Effector memory CD8-positive, alpha-beta T cell (primary cell): ENCODE results near the gene NEK7.

Experiments
- ATAC-seq: fragments of 150-1000 bp; cut with Tn5 transposase; replicated peaks from 2 replicates; pipeline ENCODE4 v1.10.0; 2021; ENCODE audit warnings: mild to moderate bottlenecking, moderate library complexity
- DNase-seq, 3 experiments: peaks; one replicate each; pipeline ENCODE4 v3.0.0; 2021
- H3K27ac Mint-ChIP-seq, 2 donors: one replicate each; pipeline ENCODE4 v1.8.0; 2022; ENCODE audit warnings: mild to moderate bottlenecking in 2 of 2, mixed read lengths in 2 of 2, moderate library complexity in 2 of 2
- H3K27me3 Mint-ChIP-seq, 2 donors: one replicate each; pipeline ENCODE4 v1.8.0; 2022; ENCODE audit warnings: mixed read lengths in 2 of 2
- H3K36me3 Mint-ChIP-seq: one replicate; pipeline ENCODE4 v1.8.0; 2022; ENCODE audit warnings: mild to moderate bottlenecking, moderate library complexity, mixed read lengths; ENCODE audit not compliant: insufficient read depth
- H3K4me1 Mint-ChIP-seq, 2 donors: one replicate each; pipeline ENCODE4 v1.8.0; 2022; ENCODE audit warnings: low read depth in 2 of 2, mixed read lengths in 2 of 2
- H3K4me3 Mint-ChIP-seq, 2 donors: one replicate each; pipeline ENCODE4 v1.8.0; 2022; ENCODE audit warnings: mild to moderate bottlenecking in 2 of 2, mixed read lengths in 2 of 2, moderate library complexity in 2 of 2
- H3K9me3 Mint-ChIP-seq, 2 donors: one replicate each; pipeline ENCODE4 v1.8.0; 2022; ENCODE audit warnings: mixed read lengths in 2 of 2

Gene NEK7

GRCh38 chr1:198360208-198360729 is 203.5 kb downstream of the NEK7 start:
- no peaks in the 10 kb centered on the region for H3K9me3 Mint-ChIP-seq
- DNase-seq = no peak
- no peaks in the 10 kb centered on the region for H3K4me1 Mint-ChIP-seq
- no peak overlapping the region for H3K27ac Mint-ChIP-seq
- H3K4me3 Mint-ChIP-seq = no peak overlapping the region
- peaks cover 0 to 6% of the 10 kb centered on the region in 2 donors for H3K27me3 Mint-ChIP-seq
- H3K36me3 Mint-ChIP-seq = no peaks in the 10 kb centered on the region
- no peak for ATAC-seq

- Mint-ChIP-seq H3K27me3 (no peaks in the 10 kb centered on the region), H3K4me3 (no peak overlapping the region), H3K4me1 (no peaks in the 10 kb centered on the region), H3K27ac (no peak overlapping the region), H3K9me3 (no peaks in the 10 kb centered on the region), H3K36me3 (no peaks in the 10 kb centered on the region)
- no peak for ATAC-seq
- DNase-seq = no peak
Measured at GRCh38 chr1:198361237-198361767, 204.5 kb downstream of the NEK7 start.

- no peaks in the 10 kb centered on the region for H3K27me3 Mint-ChIP-seq
- ATAC-seq (no peak), DNase-seq (no peak)
- peaks cover 4 to 7% of the 10 kb centered on the region in 2 donors for H3K9me3 Mint-ChIP-seq
- no peak overlapping the region for H3K4me3 Mint-ChIP-seq
- H3K36me3 Mint-ChIP-seq = no peaks in the 10 kb centered on the region
- H3K4me1 Mint-ChIP-seq = no peaks in the 10 kb centered on the region
- H3K27ac Mint-ChIP-seq = no peak overlapping the region
Measured at GRCh38 chr1:198363625-198364151, 206.9 kb downstream of the NEK7 start.

GRCh38 chr1:198364471-198364870 is 207.7 kb downstream of the NEK7 start:
- no peaks in the 10 kb centered on the region for H3K27me3 Mint-ChIP-seq
- DNase-seq = no peak

GRCh38 chr1:198367296-198367695 is 210.5 kb downstream of the NEK7 start:
- no peak for ATAC-seq
- Mint-ChIP-seq H3K9me3 (peaks cover 5 to 7% of the 10 kb centered on the region in 2 donors), H3K4me1 (no peaks in the 10 kb centered on the region), H3K36me3 (no peaks in the 10 kb centered on the region), H3K27ac (no peak overlapping the region), H3K4me3 (no peak overlapping the region), H3K27me3 (no peaks in the 10 kb centered on the region)
- no peak for DNase-seq

More at GRCh38 chr1:198364471-198364870, 207.7 kb downstream of the NEK7 start:
- Mint-ChIP-seq H3K36me3 (no peaks in the 10 kb centered on the region), H3K4me1 (no peaks in the 10 kb centered on the region), H3K9me3 (peaks cover 4 to 7% of the 10 kb centered on the region in 2 donors), H3K4me3 (no peak overlapping the region), H3K27ac (no peak overlapping the region)
- no peak for ATAC-seq

- H3K36me3 Mint-ChIP-seq = no peaks in the 10 kb centered on the region
Measured at GRCh38 chr1:198370996-198371395, 214.2 kb downstream of the NEK7 start.

More at GRCh38 chr1:198370996-198371395, 214.2 kb downstream of the NEK7 start:
- DNase-seq (no peak), ATAC-seq (no peak)
- Mint-ChIP-seq H3K9me3 (peaks cover 5 to 7% of the 10 kb centered on the region in 2 donors), H3K4me3 (no peak overlapping the region), H3K27ac (no peak overlapping the region), H3K27me3 (no peaks in the 10 kb centered on the region), H3K4me1 (no peaks in the 10 kb centered on the region)
